OCI-LY1 (cell line): ENCODE data around the gene FFAR2.

ENCODE experiments used
- H2AFZ ChIP-seq: fragments of 200-600 bp; sonication (generic), shearing (Covaris generic); 2 replicates; pipeline ENCODE4 v1.6.0; 2014; ENCODE audit warnings: antibody characterized with exemption, mild to moderate bottlenecking, low read length
- H3F3A ChIP-seq: fragments of 200-600 bp; sonication (generic), shearing (Covaris generic); 2 replicates; pipeline ENCODE4 v1.6.0; 2014; ENCODE audit warnings: mild to moderate bottlenecking, antibody characterized with exemption, low read length, moderate library complexity; ENCODE audit not compliant: insufficient read depth
- H3K27ac ChIP-seq: fragments of 200-600 bp; sonication (generic); 2 replicates; pipeline ENCODE4 v1.5.1; 2014; ENCODE audit warnings: low read length, mixed run types, mild to moderate bottlenecking, low read depth; ENCODE audit not compliant: poor library complexity, severe bottlenecking
- H3K27me3 ChIP-seq: fragments of 200-600 bp; sonication (generic); 2 replicates; pipeline ENCODE4 v1.6.0; 2014; ENCODE audit warnings: antibody characterized with exemption, mild to moderate bottlenecking, low read length, moderate library complexity; ENCODE audit not compliant: insufficient read depth
- H3K36me3 ChIP-seq: fragments of 200-600 bp; sonication (generic); 2 replicates; pipeline ENCODE4 v1.6.1; 2014; ENCODE audit warnings: mild to moderate bottlenecking, antibody characterized with exemption, low read length, moderate library complexity, mixed read lengths; ENCODE audit not compliant: insufficient read depth
- H3K4me1 ChIP-seq: fragments of 200-600 bp; sonication (generic); 2 replicates; pipeline ENCODE4 v1.5.1; 2014; ENCODE audit warnings: mild to moderate bottlenecking, low read length, moderate library complexity; ENCODE audit not compliant: insufficient read depth, severe bottlenecking
- H3K4me2 ChIP-seq: fragments of 200-600 bp; sonication (generic), shearing (Covaris generic); 2 replicates; pipeline ENCODE4 v1.6.1; 2014; ENCODE audit warnings: low read length
- H3K4me3 ChIP-seq: fragments of 200-600 bp; sonication (generic); 2 replicates; pipeline ENCODE4 v1.5.1; 2014; ENCODE audit warnings: low read length, low read depth, mild to moderate bottlenecking, mixed read lengths; ENCODE audit not compliant: poor library complexity, severe bottlenecking
- H3K79me2 ChIP-seq: fragments of 200-600 bp; shearing (Covaris generic); 2 replicates; pipeline ENCODE4 v1.6.1; 2016; ENCODE audit warnings: mixed run types, low read length, mixed read lengths; ENCODE audit not compliant: insufficient read depth
- H3K9ac ChIP-seq: fragments of 200-600 bp; sonication (generic), shearing (Covaris generic); 2 replicates; pipeline ENCODE4 v1.6.1; 2014; ENCODE audit warnings: mild to moderate bottlenecking, low read length, mixed read lengths
- H3K9me2 ChIP-seq: fragments of 200-600 bp; sonication (generic), shearing (Covaris generic); 2 replicates; pipeline ENCODE4 v1.6.1; 2014; ENCODE audit warnings: low read depth, mild to moderate bottlenecking, low read length, mixed read lengths
- H3K9me3 ChIP-seq: fragments of 200-600 bp; shearing (Covaris generic); 2 replicates; pipeline ENCODE4 v1.6.1; 2014; ENCODE audit warnings: low read length, mixed read lengths
- H4K20me1 ChIP-seq: fragments of 200-600 bp; sonication (generic), shearing (Covaris generic); 2 replicates; pipeline ENCODE4 v1.6.0; 2016; ENCODE audit warnings: mild to moderate bottlenecking, low read length; ENCODE audit not compliant: insufficient read depth
- EZH2 ChIP-seq: fragments of 200-600 bp; sonication (generic), shearing (Covaris generic); IDR thresholded peaks from 2 replicates; pipeline ENCODE4 v1.8.0; 2017; ENCODE audit warnings: borderline replicate concordance, mixed run types, mild to moderate bottlenecking, antibody characterized with exemption, low read length, moderate library complexity, mixed read lengths
- TF ChIP-seq, protein P1 (sequence below): fragments of 200-600 bp; sonication (generic), shearing (Covaris generic); IDR thresholded peaks from 2 replicates; pipeline ENCODE4 v1.5.1; 2017; ENCODE audit warnings: mild to moderate bottlenecking, antibody characterized with exemption, low read length, moderate library complexity, mixed read lengths

Gene FFAR2

DNA sequence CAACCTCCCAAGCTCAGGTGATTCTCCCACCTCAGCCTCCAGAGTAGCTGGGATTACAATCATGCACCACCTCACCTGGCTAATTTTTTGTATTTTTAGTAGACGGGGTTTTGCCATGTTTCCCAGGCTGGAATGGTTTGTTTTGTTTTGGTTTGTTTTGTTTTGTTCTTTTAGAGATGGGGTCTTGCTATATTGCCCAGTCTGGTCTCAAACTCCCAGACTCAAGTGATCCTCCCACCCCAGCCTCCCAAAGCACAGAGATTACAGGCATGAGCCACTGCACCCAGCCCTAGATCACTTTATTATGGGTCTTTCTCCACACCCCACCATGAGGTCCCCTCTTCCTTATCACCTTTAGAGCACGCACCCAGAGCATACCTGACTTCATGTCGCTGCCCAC lies 50.2 kb downstream of the FFAR2 start:
- Histone ChIP-seq H3K27ac (no peak overlapping the region), H3K4me1 (no peaks in the 10 kb centered on the region), H3K4me2 (no peak overlapping the region), H3K79me2 (no peaks in the 10 kb centered on the region), H3K27me3 (peaks cover 11% of the 10 kb centered on the region), H4K20me1 (no peaks in the 10 kb centered on the region), H3K9me3 (no peaks in the 10 kb centered on the region), H3K9ac (no peak overlapping the region), H3K36me3 (no peaks in the 10 kb centered on the region), H3K9me2 (no peaks in the 10 kb centered on the region), H3F3A (no peaks in the 10 kb centered on the region), H3K4me3 (no peak overlapping the region), H2AFZ (no peak overlapping the region)
- no peak for TF ChIP-seq EZH2
- TF ChIP-seq, protein P1, sequence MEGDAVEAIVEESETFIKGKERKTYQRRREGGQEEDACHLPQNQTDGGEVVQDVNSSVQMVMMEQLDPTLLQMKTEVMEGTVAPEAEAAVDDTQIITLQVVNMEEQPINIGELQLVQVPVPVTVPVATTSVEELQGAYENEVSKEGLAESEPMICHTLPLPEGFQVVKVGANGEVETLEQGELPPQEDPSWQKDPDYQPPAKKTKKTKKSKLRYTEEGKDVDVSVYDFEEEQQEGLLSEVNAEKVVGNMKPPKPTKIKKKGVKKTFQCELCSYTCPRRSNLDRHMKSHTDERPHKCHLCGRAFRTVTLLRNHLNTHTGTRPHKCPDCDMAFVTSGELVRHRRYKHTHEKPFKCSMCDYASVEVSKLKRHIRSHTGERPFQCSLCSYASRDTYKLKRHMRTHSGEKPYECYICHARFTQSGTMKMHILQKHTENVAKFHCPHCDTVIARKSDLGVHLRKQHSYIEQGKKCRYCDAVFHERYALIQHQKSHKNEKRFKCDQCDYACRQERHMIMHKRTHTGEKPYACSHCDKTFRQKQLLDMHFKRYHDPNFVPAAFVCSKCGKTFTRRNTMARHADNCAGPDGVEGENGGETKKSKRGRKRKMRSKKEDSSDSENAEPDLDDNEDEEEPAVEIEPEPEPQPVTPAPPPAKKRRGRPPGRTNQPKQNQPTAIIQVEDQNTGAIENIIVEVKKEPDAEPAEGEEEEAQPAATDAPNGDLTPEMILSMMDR: no peak

DNA sequence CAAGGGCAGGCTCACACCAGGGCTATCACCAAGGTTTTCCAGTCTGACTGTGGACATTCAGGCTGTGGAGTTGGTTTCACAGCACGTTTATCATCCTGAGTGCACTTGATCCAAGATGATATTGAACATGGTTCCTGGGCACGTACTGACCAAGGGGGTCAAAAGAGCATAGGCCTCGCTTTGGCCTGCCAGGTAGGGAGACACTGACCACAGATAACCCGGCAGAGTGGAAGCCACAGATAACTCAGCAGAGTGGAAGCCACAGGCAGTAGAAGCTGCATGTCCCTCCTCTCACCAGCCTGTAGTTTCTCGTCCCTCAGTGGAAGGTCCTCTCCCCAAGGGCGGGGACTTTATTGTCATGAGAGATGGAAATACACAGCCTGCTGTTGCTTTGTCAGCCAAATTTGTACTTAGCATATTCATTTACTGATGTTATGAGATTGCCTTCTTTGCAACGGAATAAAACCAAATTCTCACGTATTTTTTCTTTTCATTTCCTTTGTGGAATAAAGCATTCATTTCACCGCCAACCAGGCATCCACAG lies 51.0 kb downstream of the FFAR2 start:
- Histone ChIP-seq H2AFZ (no peak overlapping the region), H3K4me2 (no peak overlapping the region), H3K27me3 (peaks cover 9% of the 10 kb centered on the region), H3K9ac (no peak overlapping the region), H3K36me3 (no peaks in the 10 kb centered on the region), H3K9me2 (no peaks in the 10 kb centered on the region), H3F3A (no peaks in the 10 kb centered on the region), H3K4me3 (no peak overlapping the region), H3K27ac (no peak overlapping the region), H4K20me1 (no peaks in the 10 kb centered on the region), H3K79me2 (no peaks in the 10 kb centered on the region), H3K9me3 (no peaks in the 10 kb centered on the region), H3K4me1 (no peaks in the 10 kb centered on the region)
- TF ChIP-seq EZH2: no peak
- TF ChIP-seq, protein P1: no peak

DNA sequence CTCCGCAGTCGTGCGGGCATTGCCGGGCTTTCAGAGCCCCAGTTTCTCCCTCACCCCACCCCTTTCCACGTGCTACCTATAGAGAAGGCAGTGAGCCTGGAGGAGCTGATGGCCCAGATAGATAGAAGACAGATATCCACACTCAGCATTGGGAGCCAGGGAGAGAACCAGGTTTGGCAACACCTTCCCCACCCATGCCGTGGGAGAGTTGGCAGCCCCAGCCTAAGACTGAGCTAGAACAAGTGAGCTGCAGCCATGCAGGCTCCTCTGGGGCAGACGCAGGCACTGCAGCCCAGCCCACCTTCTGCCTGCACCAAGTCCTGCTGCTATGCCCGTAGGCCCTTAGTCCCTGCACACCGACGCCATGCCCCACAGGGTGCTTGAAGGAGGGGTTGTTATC lies 52.6 kb downstream of the FFAR2 start:
- Histone ChIP-seq H3K9ac (no peak overlapping the region), H3K36me3 (no peaks in the 10 kb centered on the region), H3K4me1 (no peaks in the 10 kb centered on the region), H3K27me3 (peaks cover 7% of the 10 kb centered on the region; the same call in 1 of the 2 replicates), H3K9me2 (no peaks in the 10 kb centered on the region), H3F3A (no peaks in the 10 kb centered on the region), H3K79me2 (no peaks in the 10 kb centered on the region), H3K4me2 (no peak overlapping the region), H2AFZ (no peak overlapping the region), H3K9me3 (no peaks in the 10 kb centered on the region), H4K20me1 (no peaks in the 10 kb centered on the region), H3K27ac (no peak overlapping the region), H3K4me3 (no peak overlapping the region)
- TF ChIP-seq EZH2: no peak
- TF ChIP-seq, protein P1: no peak
